Neuronal stem cell (in vitro differentiated cells): ENCODE data around the gene SLC66A3. TPM values are rescaled to one million over a fixed set of nuclear protein-coding genes. Genes with fewer than 3 reads are reported as not detected.
A peak's percentile ranks its signal among the peaks of the same experiment; 100 is the strongest.

Experiments used
- DNase-seq: peaks from one replicate; pipeline ENCODE4 v3.0.0-alpha.2; 2013; ENCODE audit warnings: low spot score
- H2AFZ ChIP-seq: one replicate; pipeline ENCODE4 v1.6.1; 2013; ENCODE audit warnings: mild to moderate bottlenecking, low read length, inconsistent platforms
- H2AK5ac ChIP-seq: 2 replicates; pipeline ENCODE4 v1.6.1; 2013; ENCODE audit warnings: low read depth, mild to moderate bottlenecking, inconsistent platforms, low read length, moderate library complexity, mixed read lengths
- H2BK120ac ChIP-seq: 2 replicates; pipeline ENCODE4 v1.6.1; 2013; ENCODE audit warnings: low read depth, mild to moderate bottlenecking, inconsistent platforms, low read length, moderate library complexity, mixed read lengths
- H2BK12ac ChIP-seq: one replicate; pipeline ENCODE4 v1.6.1; 2013; ENCODE audit warnings: low read length, inconsistent platforms
- H2BK15ac ChIP-seq: 2 replicates; pipeline ENCODE4 v1.6.1; 2013; ENCODE audit warnings: mild to moderate bottlenecking, low read length, inconsistent platforms, mixed read lengths
- H2BK5ac ChIP-seq: one replicate; pipeline ENCODE4 v1.6.1; 2013; ENCODE audit warnings: inconsistent platforms, mild to moderate bottlenecking, low read length, moderate library complexity
- H3K14ac ChIP-seq: one replicate; pipeline ENCODE4 v1.6.1; 2013; ENCODE audit warnings: low read length, inconsistent platforms
- H3K18ac ChIP-seq: 2 replicates; pipeline ENCODE4 v1.6.1; 2013; ENCODE audit warnings: low read length, inconsistent platforms
- H3K23ac ChIP-seq: 2 replicates; pipeline ENCODE4 v1.6.1; 2013; ENCODE audit warnings: low read depth, mild to moderate bottlenecking, mixed read lengths, low read length, inconsistent platforms; ENCODE audit not compliant: poor library complexity
- H3K27ac ChIP-seq: replicated peaks from 3 replicates; pipeline ENCODE4 v1.5.1; 2013; ENCODE audit warnings: low read length, inconsistent platforms
- H3K27me3 ChIP-seq, 3 experiments: 2 replicates each; pipeline ENCODE4 v1.6.1; 2013; ENCODE audit warnings: low read length in 3 of 3, mild to moderate bottlenecking in 2 of 3, inconsistent platforms in 1 of 3, low read depth in 1 of 3, mixed read lengths in 1 of 3, moderate library complexity in 1 of 3; ENCODE audit not compliant: control insufficient read depth in 3 of 3, insufficient read depth in 3 of 3
- H3K36me3 ChIP-seq, 2 donors: replicated peaks in 1 of 2; 2 replicates each; pipeline ENCODE4 v1.6.1; 2013; ENCODE audit warnings: low read length in 2 of 2; ENCODE audit not compliant: control insufficient read depth in 2 of 2, insufficient read depth in 2 of 2
- H3K4ac ChIP-seq: 2 replicates; pipeline ENCODE4 v1.6.1; 2013; ENCODE audit warnings: inconsistent platforms, mild to moderate bottlenecking, low read length, moderate library complexity
- H3K4me1 ChIP-seq, 2 donors: 1 replicate in 1 of 2; 2 replicates in 1 of 2; pipeline ENCODE4 v1.6.1; 2013; ENCODE audit warnings: low read length in 2 of 2, low read depth in 1 of 2; ENCODE audit not compliant: control insufficient read depth in 2 of 2, insufficient read depth in 1 of 2
- H3K4me2 ChIP-seq: one replicate; pipeline ENCODE4 v1.6.1; 2013; ENCODE audit warnings: mild to moderate bottlenecking, low read length, inconsistent platforms; ENCODE audit not compliant: insufficient read depth, poor library complexity, severe bottlenecking
- H3K4me3 ChIP-seq, 2 donors: 2 replicates each; pipeline ENCODE4 v1.5.1; 2013; ENCODE audit warnings: low read length in 2 of 2, mild to moderate bottlenecking in 2 of 2, inconsistent platforms in 1 of 2, moderate library complexity in 1 of 2
- H3K79me1 ChIP-seq: one replicate; pipeline ENCODE4 v1.6.1; 2013; ENCODE audit warnings: low read depth, mild to moderate bottlenecking, inconsistent platforms, low read length, moderate library complexity
- H3K9ac ChIP-seq: one replicate; pipeline ENCODE4 v1.6.1; 2013; ENCODE audit warnings: mild to moderate bottlenecking, low read depth, low read length, inconsistent platforms; ENCODE audit not compliant: poor library complexity
- H3K9me3 ChIP-seq, 2 donors: replicated peaks in 1 of 2; 2 replicates each; pipeline versions ENCODE3 to v1.6.1; 2013; ENCODE audit warnings: low read length in 2 of 2, mild to moderate bottlenecking in 2 of 2, inconsistent platforms in 1 of 2, low read depth in 1 of 2, mixed read lengths in 1 of 2, moderate library complexity in 1 of 2; ENCODE audit not compliant: control insufficient read depth in 2 of 2, insufficient read depth in 1 of 2
- H4K8ac ChIP-seq: one replicate; pipeline ENCODE4 v1.6.1; 2013; ENCODE audit warnings: low read depth, mild to moderate bottlenecking, inconsistent platforms, low read length, moderate library complexity
- H4K91ac ChIP-seq: one replicate; pipeline ENCODE4 v1.6.1; 2013; ENCODE audit warnings: low read length, low read depth, mild to moderate bottlenecking, inconsistent platforms; ENCODE audit not compliant: poor library complexity
- WGBS, 2 donors: extraction: QIAGEN DNeasy Blood & Tissue Kit; methylation state at CpG; one replicate each; pipeline ENCODE4 v1.1.7; 2013; ENCODE audit warnings: missing lambda C conversion rate in 2 of 2, mixed read lengths in 1 of 2; ENCODE audit not compliant: insufficient read length in 2 of 2, insufficient replicate concordance in 1 of 2; ENCODE audit errors: extremely low coverage in 2 of 2; 5-methylcytosine and 5-hydroxymethylcytosine counted together
- polyA plus RNA-seq, 2 experiments: library from polyadenylated mRNA; stranded (reverse); fragments of 200-250 nt; gene quantifications; one replicate each; pipeline ENCODE4 v1.2.3, GENCODE V29; 2013

Gene SLC66A3
- 3.4 TPM for polyA plus RNA-seq (2013, experiment 1 of 2)
- polyA plus RNA-seq (2013, experiment 2 of 2): 2.7 TPM

DNA sequence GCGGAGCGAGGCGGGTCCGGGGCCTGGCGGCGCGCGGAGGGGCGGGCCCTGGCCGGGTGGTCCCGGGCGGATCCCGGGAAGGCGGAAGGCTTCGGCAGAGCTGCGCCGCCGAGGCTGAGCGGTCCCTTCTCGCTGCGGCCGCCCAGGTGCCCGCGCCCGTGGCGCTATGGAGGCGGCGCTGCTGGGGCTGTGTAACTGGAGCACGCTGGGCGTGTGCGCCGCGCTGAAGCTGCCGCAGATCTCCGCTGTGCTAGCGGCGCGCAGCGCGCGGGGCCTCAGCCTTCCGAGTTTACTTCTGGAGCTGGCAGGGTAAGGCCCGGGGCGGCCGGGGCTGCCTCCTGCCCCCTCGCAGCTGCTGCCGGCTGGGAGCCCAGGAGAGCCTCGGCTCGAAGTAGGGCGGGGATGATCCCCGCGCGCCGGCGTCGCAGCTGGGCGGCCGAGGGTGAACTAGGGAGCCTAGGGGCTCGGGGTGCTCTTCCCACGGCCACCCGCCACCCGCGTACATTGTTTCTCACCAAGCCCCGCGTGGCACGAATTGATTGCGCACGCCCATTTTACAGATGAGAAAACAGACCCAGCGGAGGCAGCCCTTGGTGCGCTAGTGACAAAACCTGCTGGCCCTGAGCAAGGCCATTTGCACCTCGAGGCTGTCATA, at the start of gene SLC66A3:
Gene SLC66A3 (plus strand): TSS at position 87 of the 655 bp plus-strand sequence. CDS start 80 bp downstream, at position 167.
- Histone ChIP-seq H3K4me3 (peak within 1 kb of the TSS; percentile 69 to 85), H3K27ac (peak within 1 kb of the TSS; percentile 67), H3K79me1 (no peaks in the 10 kb centered on the region), H3K4me2 (peak within 1 kb of the TSS; percentile 82), H3K14ac (peak within 1 kb of the TSS; percentile 63), H2BK5ac (peak within 1 kb of the TSS; percentile 28), H2AFZ (peak within 1 kb of the TSS; percentile 99), H4K91ac (no peak within 1 kb of the TSS), H3K23ac (peak within 1 kb of the TSS; percentile 66), H3K18ac (peak within 1 kb of the TSS; percentile 93), H3K36me3 (no peaks in the 10 kb centered on the region), H3K4ac (no peak within 1 kb of the TSS), H3K9ac (peak within 1 kb of the TSS; percentile 75), H3K27me3 (peaks cover 0 to 31% (median 27%) of the 10 kb centered on the region in 3 experiments), H3K4me1 (peaks cover 11 to 12% of the 10 kb centered on the region in 2 donors), H4K8ac (no peak within 1 kb of the TSS), H3K9me3 (peaks cover 0 to 3% of the 10 kb centered on the region in 2 donors), H2AK5ac (no peak within 1 kb of the TSS), H2BK120ac (no peak within 1 kb of the TSS), H2BK12ac (no peak within 1 kb of the TSS), H2BK15ac (no peak within 1 kb of the TSS)
- DNase-seq: peak; percentile 91
- WGBS, 2 donors: no CpG with 5 or more reads among the region's 71 CpGs

GRCh38 chr2:11109002-11109401, 46.3 kb upstream of the SLC66A3 start:
- DNase-seq: no peak
- H2BK5ac ChIP-seq: no peak overlapping the region
- H3K9me3 ChIP-seq: peaks cover 0 to 2% of the 10 kb centered on the region in 2 donors
- no peak overlapping the region for H4K8ac ChIP-seq
- no peak overlapping the region for H2BK12ac ChIP-seq
- H3K36me3 ChIP-seq: no peaks in the 10 kb centered on the region
- H3K27ac ChIP-seq: no peak overlapping the region
- no peak overlapping the region for H4K91ac ChIP-seq
- no peak overlapping the region for H3K14ac ChIP-seq
- no peak overlapping the region for H2BK15ac ChIP-seq
- WGBS, 2 donors: no CpG with 5 or more reads among the region's 2 CpGs
- H2AFZ ChIP-seq: no peak overlapping the region
- peaks cover 0 to 2% of the 10 kb centered on the region in 2 donors for H3K4me1 ChIP-seq
- H3K4me2 ChIP-seq: no peak overlapping the region
- no peak overlapping the region for H3K4ac ChIP-seq
- H3K79me1 ChIP-seq: no peaks in the 10 kb centered on the region
- H3K23ac ChIP-seq: no peak overlapping the region
- no peak overlapping the region for H2AK5ac ChIP-seq
- H3K9ac ChIP-seq: no peak overlapping the region
- H2BK120ac ChIP-seq: no peak overlapping the region
- peaks cover 0 to 9% (median 4%) of the 10 kb centered on the region in 3 experiments for H3K27me3 ChIP-seq
- H3K18ac ChIP-seq: no peak overlapping the region
- H3K4me3 ChIP-seq: no peak overlapping the region

DNA sequence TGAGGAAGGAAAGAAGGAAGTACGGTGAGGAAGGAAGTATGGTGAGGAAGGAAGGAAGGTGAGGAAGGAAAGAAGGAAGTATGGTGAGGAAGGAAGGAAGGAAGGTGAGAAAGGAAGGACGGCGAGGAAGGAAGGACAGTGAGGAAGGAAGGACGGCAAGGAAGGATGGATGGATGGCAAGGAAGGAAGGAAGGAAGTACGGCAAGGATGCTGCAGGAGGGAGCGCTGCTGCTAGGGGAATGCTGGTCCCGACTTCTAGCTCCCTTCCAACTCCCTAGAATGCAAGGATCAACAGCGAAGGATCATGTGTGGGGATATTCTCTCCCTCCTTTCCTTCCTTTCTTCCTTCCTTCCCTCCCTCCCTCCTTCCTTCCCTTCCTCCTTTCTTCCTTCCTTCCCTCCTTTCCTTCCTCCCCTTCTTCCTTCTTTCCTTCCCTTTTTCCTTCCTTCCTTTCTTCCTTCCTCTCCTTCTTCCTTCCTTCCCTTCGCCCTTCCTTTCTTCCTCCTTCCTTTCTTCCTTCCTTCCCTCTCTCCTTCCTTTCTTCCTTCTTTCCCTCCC, 42.3 kb upstream of the SLC66A3 start:
- H2AFZ ChIP-seq: no peak overlapping the region
- no peak overlapping the region for H3K4ac ChIP-seq
- no peak overlapping the region for H2BK120ac ChIP-seq
- H3K4me1 ChIP-seq: no peaks in the 10 kb centered on the region
- H3K36me3 ChIP-seq: no peaks in the 10 kb centered on the region
- H4K8ac ChIP-seq: no peak overlapping the region
- H3K9me3 ChIP-seq: peaks cover 0 to 2% of the 10 kb centered on the region in 2 donors
- H3K4me3 ChIP-seq: no peak overlapping the region
- H3K9ac ChIP-seq: no peak overlapping the region
- H2BK15ac ChIP-seq: no peak overlapping the region
- H2BK12ac ChIP-seq: peak overlapping the region; percentile 30
- H3K23ac ChIP-seq: no peak overlapping the region
- H3K27ac ChIP-seq: no peak overlapping the region
- H4K91ac ChIP-seq: no peak overlapping the region
- no peak for DNase-seq
- no peaks in the 10 kb centered on the region for H3K79me1 ChIP-seq
- no peak overlapping the region for H3K14ac ChIP-seq
- no peak overlapping the region for H3K4me2 ChIP-seq
- H2BK5ac ChIP-seq: no peak overlapping the region
- 100% methylated on average over 3 of the region's 9 CpGs; no CpG with 5 or more reads in 1 of the 2 donors for WGBS, 2 donors
- H3K27me3 ChIP-seq: peaks cover 0 to 6% (median 4%) of the 10 kb centered on the region in 3 experiments
- H3K18ac ChIP-seq: no peak overlapping the region
- H2AK5ac ChIP-seq: no peak overlapping the region

DNA sequence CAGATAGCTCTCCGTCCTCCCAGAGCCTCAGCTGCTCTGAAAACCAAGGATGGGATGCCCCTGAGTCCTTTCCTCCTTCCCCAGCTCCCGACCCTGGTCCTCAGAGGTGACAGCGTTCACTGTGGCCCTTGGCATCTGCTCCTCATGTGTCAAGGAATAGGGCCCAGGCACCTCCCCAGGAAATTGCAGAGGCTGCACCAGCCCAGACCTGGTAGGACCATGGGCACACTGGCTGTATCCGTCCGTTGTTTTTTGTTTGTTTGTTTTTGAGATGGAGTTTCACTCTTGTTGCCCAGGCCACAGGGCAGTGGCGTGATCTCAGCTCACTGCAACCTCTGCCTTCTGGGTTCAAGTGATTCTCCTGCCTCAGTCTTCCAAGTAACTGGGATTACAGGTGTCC, 37.5 kb upstream of the SLC66A3 start:
- H2AFZ ChIP-seq: no peak overlapping the region
- no peak overlapping the region for H3K4ac ChIP-seq
- H3K18ac ChIP-seq: no peak overlapping the region
- H3K4me2 ChIP-seq: no peak overlapping the region
- no peak overlapping the region for H2BK12ac ChIP-seq
- peaks cover 0 to 2% of the 10 kb centered on the region in 2 donors for H3K9me3 ChIP-seq
- peaks cover 0 to 20% (median 3%) of the 10 kb centered on the region in 3 experiments for H3K27me3 ChIP-seq
- no peak overlapping the region for H3K4me3 ChIP-seq
- WGBS, 2 donors: no CpG with 5 or more reads among the region's 6 CpGs
- no peak overlapping the region for H2BK5ac ChIP-seq
- H4K91ac ChIP-seq: no peak overlapping the region
- no peak overlapping the region for H4K8ac ChIP-seq
- no peak overlapping the region for H2AK5ac ChIP-seq
- no peak overlapping the region for H3K27ac ChIP-seq
- H3K79me1 ChIP-seq: no peaks in the 10 kb centered on the region
- H3K36me3 ChIP-seq: no peaks in the 10 kb centered on the region
- no peak overlapping the region for H2BK120ac ChIP-seq
- peaks cover 0 to 2% of the 10 kb centered on the region in 2 donors for H3K4me1 ChIP-seq
- H3K14ac ChIP-seq: no peak overlapping the region
- no peak overlapping the region for H3K9ac ChIP-seq
- no peak overlapping the region for H2BK15ac ChIP-seq
- no peak for DNase-seq
- H3K23ac ChIP-seq: no peak overlapping the region
